K562 (cell line): ENCODE data around the gene FLAD1. TPM values are rescaled to one million over a fixed set of nuclear protein-coding genes. Genes with fewer than 3 reads are reported as not detected.

ENCODE experiments used
- ATAC-seq: fragments of 200-7000 bp; cut with Tn5 transposase; 3 replicates; pipeline ENCODE4 v1.9.1; 2020; ENCODE audit warnings: moderate library complexity
- BruUV-seq: library from RNA; stranded (reverse); fragments of 400-500 nt; replicated peaks from 2 replicates; lab custom pipeline; 2021; lab: Mats Ljungman, UMichigan
- CTCF ChIA-PET: fragments of 300-600 bp; formaldehyde crosslinking; extraction: SDS; loops from one replicate; lab custom pipeline; 2021; ENCODE audit warnings: low intra/inter-chr PET ratio; lab: Yijun Ruan, JAX
- POLR2A ChIA-PET: fragments of 300-600, 350-650 bp; sonication (Branson Sonifier 250); formaldehyde crosslinking; extraction: SDS; loops from one replicate; lab custom pipeline; 2021; ENCODE audit warnings: antibody characterized with exemption, inconsistent platforms; lab: Yijun Ruan, JAX
- DNase-seq, 4 experiments: peaks; one replicate each; pipeline versions ENCODE4 v3.0.0 to v3.0.0-alpha.2; 2011 to 2018; ENCODE audit warnings: low spot score in 3 of 4, mixed read lengths in 3 of 4; ENCODE audit errors: extremely low read depth in 1 of 4
- FAIRE-seq: peaks from 2 replicates; lab custom pipeline; 2011; peaks lifted over from hg19 to GRCh38; lab: Jason Lieb, UNC
- H2AFZ ChIP-seq: 2 replicates; pipeline ENCODE4 v1.6.0; 2011; ENCODE audit warnings: low read depth, low read length, control low read depth, inconsistent platforms
- H3K27ac ChIP-seq: fragments of 200-600 bp; 3 replicates; pipeline ENCODE4 v1.8.0; 2011; ENCODE audit warnings: low read depth, mild to moderate bottlenecking, control low read depth, inconsistent platforms, low read length, moderate library complexity, mixed read lengths; ENCODE audit errors: extremely low read depth
- H3K27me3 ChIP-seq, 2 experiments: fragments of 300-600 bp in 1 of 2; 2 replicates in 1 of 2; 3 replicates in 1 of 2; pipeline versions ENCODE4 v1.6.0 to v1.8.0; 2011; ENCODE audit warnings: inconsistent platforms in 2 of 2, low read length in 2 of 2, mild to moderate bottlenecking in 1 of 2, mixed read lengths in 1 of 2, moderate library complexity in 1 of 2; ENCODE audit not compliant: control insufficient read depth in 2 of 2, insufficient read depth in 2 of 2
- H3K36me3 ChIP-seq: fragments of 300-600 bp; 3 replicates; pipeline ENCODE4 v1.8.0; 2011; ENCODE audit warnings: mild to moderate bottlenecking, low read length, inconsistent platforms; ENCODE audit not compliant: control insufficient read depth, insufficient read depth
- H3K4me1 ChIP-seq, 2 experiments: fragments of 200-600 bp in 1 of 2; replicated peaks in 1 of 2; 2 replicates in 1 of 2; 3 replicates in 1 of 2; pipeline versions ENCODE4 v1.5.1 to v1.8.0; 2011; ENCODE audit warnings: inconsistent platforms in 2 of 2, low read length in 2 of 2, mild to moderate bottlenecking in 1 of 2, mixed read lengths in 1 of 2, moderate library complexity in 1 of 2; ENCODE audit not compliant: control insufficient read depth in 2 of 2, insufficient read depth in 2 of 2
- H3K4me2 ChIP-seq: 2 replicates; pipeline ENCODE4 v1.6.1; 2011; ENCODE audit warnings: low read length, control low read depth, inconsistent platforms, mixed read lengths; ENCODE audit not compliant: insufficient read depth
- H3K4me3 ChIP-seq: fragments of 200-600 bp; sonication (generic), shearing (Covaris generic); 2 replicates; pipeline ENCODE4 v1.5.1; 2016; ENCODE audit warnings: control low read depth, inconsistent platforms
- H3K79me2 ChIP-seq: fragments of 200-600 bp; 3 replicates; pipeline ENCODE4 v1.8.0; 2011; ENCODE audit warnings: low read length, inconsistent platforms; ENCODE audit not compliant: control insufficient read depth, insufficient read depth
- H3K9ac ChIP-seq, 2 experiments: 2 replicates each; pipeline versions ENCODE4 v1.6.0 to v1.6.1; 2011; ENCODE audit warnings: low read depth in 2 of 2, low read length in 2 of 2, control low read depth in 1 of 2, inconsistent platforms in 1 of 2, mild to moderate bottlenecking in 1 of 2, mixed read lengths in 1 of 2; ENCODE audit not compliant: insufficient read depth in 1 of 2
- H3K9me1 ChIP-seq: one replicate; pipeline ENCODE4 v1.6.0; 2011; ENCODE audit warnings: inconsistent platforms, mild to moderate bottlenecking, low read length, moderate library complexity; ENCODE audit not compliant: control insufficient read depth, insufficient read depth
- H3K9me3 ChIP-seq: replicated peaks from 2 replicates; pipeline ENCODE4 v1.5.1; 2011; ENCODE audit warnings: low read depth, low read length, inconsistent platforms; ENCODE audit not compliant: control insufficient read depth, insufficient read depth
- H4K20me1 ChIP-seq: replicated peaks from 2 replicates; pipeline ENCODE4 v1.6.1; 2011; ENCODE audit warnings: low read length, inconsistent platforms, mixed read lengths; ENCODE audit not compliant: control insufficient read depth, insufficient read depth
- POLR2G ChIP-seq: fragments of 200-400 bp; formaldehyde crosslinking; IDR thresholded peaks from 2 replicates; pipeline ENCODE4 v1.6.1; 2017; ENCODE audit warnings: low read depth, mild to moderate bottlenecking, antibody characterized with exemption, low read length, moderate library complexity
- RBFOX2 ChIP-seq: fragments of 200-400 bp; formaldehyde crosslinking; IDR thresholded peaks from 2 replicates; pipeline ENCODE4 v1.6.1; 2017; ENCODE audit warnings: low read depth, mild to moderate bottlenecking, low read length, moderate library complexity
- SRSF1 ChIP-seq: fragments of 200-400 bp; formaldehyde crosslinking; IDR thresholded peaks from 2 replicates; pipeline ENCODE4 v1.6.1; 2017; ENCODE audit warnings: mild to moderate bottlenecking, low read depth, low read length, moderate library complexity
- ZNF318 ChIP-seq, 2 experiments: fragments of 450-650 bp; IDR thresholded peaks; 2 replicates each; pipeline ENCODE4 v1.6.1; 2016; ENCODE audit warnings: mild to moderate bottlenecking in 2 of 2, borderline replicate concordance in 1 of 2, low read depth in 1 of 2, moderate library complexity in 1 of 2
- WGBS: fragments of 100-300 bp; shearing (Covaris generic); methylation state at CpG from one replicate; pipeline ENCODE4 v1.1.6; 2016; ENCODE audit warnings: low coverage, mixed read lengths; ENCODE audit not compliant: insufficient coverage; ENCODE audit errors: missing lambda C conversion rate; 5-methylcytosine and 5-hydroxymethylcytosine counted together
- in situ Hi-C: fragments of 300-500 bp; cut with MboI; formaldehyde crosslinking; loops from 4 replicates; pipeline ENCODE4 v1.15.0; 2018; ENCODE audit warnings: inconsistent platforms, mixed read lengths
- intact Hi-C: fragments of 100-400 bp; cut with micrococcal nuclease; formaldehyde crosslinking; loops from 2 replicates; pipeline ENCODE4 v1.14.2; 2022
- polyA plus RNA-seq, 8 experiments: library from polyadenylated mRNA; depleted of rRNA in 4 of 8; stranded (reverse) in 5 of 8; unstranded in 3 of 8; fragments of >200 nt; fragmentation: Nextera tagmentation in 2 of 8; fragmentation: Illumina TruSeq in 1 of 8; extraction: Ambion mirVana in 2 of 8; extraction: Trizol in 1 of 8; gene quantifications; 2 replicates each; pipeline versions ENCODE4 v1.2.1 to v1.2.3, GENCODE V29; 2011 to 2014; ENCODE audit warnings: inconsistent platforms in 1 of 8, missing spikeins in 1 of 8
- total RNA-seq, 7 experiments: library from RNA; depleted of rRNA in 6 of 7; stranded (reverse); fragments of >200 nt in 6 of 7; fragmentation: Illumina TruSeq in 2 of 7; extraction: Trizol in 2 of 7; gene quantifications; 2 replicates each; pipeline versions ENCODE4 v1.2.1 to v1.2.3, GENCODE V29; 2011 to 2021; ENCODE audit warnings: low replicate concordance in 1 of 7
- TF ChIP-seq, protein P1 (sequence below): fragments of 450-650 bp; IDR thresholded peaks from 2 replicates; pipeline ENCODE4 v1.6.1; 2014; ENCODE audit warnings: low read depth, mild to moderate bottlenecking, moderate library complexity, borderline replicate concordance
- TF ChIP-seq, protein P2 (sequence below): sonication (generic); formaldehyde crosslinking; IDR thresholded peaks from 2 replicates; pipeline ENCODE4 v1.8.1; 2023; ENCODE audit warnings: mild to moderate bottlenecking, missing genetic modification reagents

The FLAD1 gene
- total and polyA plus RNA-seq, 9 of the 15 experiments (the other 6 are each of a cell fraction or from before 2014, with no cell fraction given) = 24.9 to 85.8 (median 67.0) TPM

- no peak for TF ChIP-seq SRSF1
- TF ChIP-seq, protein P1, sequence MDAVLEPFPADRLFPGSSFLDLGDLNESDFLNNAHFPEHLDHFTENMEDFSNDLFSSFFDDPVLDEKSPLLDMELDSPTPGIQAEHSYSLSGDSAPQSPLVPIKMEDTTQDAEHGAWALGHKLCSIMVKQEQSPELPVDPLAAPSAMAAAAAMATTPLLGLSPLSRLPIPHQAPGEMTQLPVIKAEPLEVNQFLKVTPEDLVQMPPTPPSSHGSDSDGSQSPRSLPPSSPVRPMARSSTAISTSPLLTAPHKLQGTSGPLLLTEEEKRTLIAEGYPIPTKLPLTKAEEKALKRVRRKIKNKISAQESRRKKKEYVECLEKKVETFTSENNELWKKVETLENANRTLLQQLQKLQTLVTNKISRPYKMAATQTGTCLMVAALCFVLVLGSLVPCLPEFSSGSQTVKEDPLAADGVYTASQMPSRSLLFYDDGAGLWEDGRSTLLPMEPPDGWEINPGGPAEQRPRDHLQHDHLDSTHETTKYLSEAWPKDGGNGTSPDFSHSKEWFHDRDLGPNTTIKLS = no peak
Measured at GRCh38 chr1:155013632-155014031, 30.5 kb downstream of the FLAD1 start (continued).

GRCh38 chr1:155014709-155015508, 31.8 kb downstream of the FLAD1 start:
- BruUV-seq = no TSS peak

More at GRCh38 chr1:155014709-155015508, 31.8 kb downstream of the FLAD1 start:
- FAIRE-seq = no peak
- WGBS = 91% methylated on average over 24 of the region's 31 CpGs
- POLR2A ChIA-PET = interaction anchor here (0.6 to 2.4 kb wide), 6 partner anchors 14 to 149 kb away, joined by 3 to 8 read pairs (median 5); partner anchors contain the start of genes LENEP and PYGO2
- peaks cover 52 to 81% of the 10 kb centered on the region in 2 experiments for H3K4me1 ChIP-seq
- no peak overlapping the region for H3K9ac ChIP-seq
- in situ Hi-C loops (no loop called here), intact Hi-C loops (no loop called here)
- no peaks in the 10 kb centered on the region; the same call in 1 of the 2 replicates for H4K20me1 ChIP-seq
- H2AFZ ChIP-seq = no peak overlapping the region
- no peak for ATAC-seq
- H3K4me3 ChIP-seq = no peak overlapping the region
- CTCF ChIA-PET = no interaction called here
- H3K36me3 ChIP-seq = peaks cover 67% of the 10 kb centered on the region; the same call in 2 of the 3 replicates
- no peak for DNase-seq
- no peaks in the 10 kb centered on the region for H3K9me3 ChIP-seq
- peaks cover 37% of the 10 kb centered on the region for H3K79me2 ChIP-seq
- H3K4me2 ChIP-seq = no peak overlapping the region
- no peak overlapping the region for H3K27ac ChIP-seq
- H3K27me3 ChIP-seq = no peaks in the 10 kb centered on the region
- H3K9me1 ChIP-seq = no peaks in the 10 kb centered on the region
- TF ChIP-seq POLR2G (peak; percentile 44), ZNF318 (IDR thresholded peaks at IDR 0.05; ENCODE audit: borderline replicate concordance in 1 of 2, low read depth in 1 of 2) (no peak), RBFOX2 (peak; percentile 58; the same call in 1 of the 2 replicates)
- TF ChIP-seq, protein P2, sequence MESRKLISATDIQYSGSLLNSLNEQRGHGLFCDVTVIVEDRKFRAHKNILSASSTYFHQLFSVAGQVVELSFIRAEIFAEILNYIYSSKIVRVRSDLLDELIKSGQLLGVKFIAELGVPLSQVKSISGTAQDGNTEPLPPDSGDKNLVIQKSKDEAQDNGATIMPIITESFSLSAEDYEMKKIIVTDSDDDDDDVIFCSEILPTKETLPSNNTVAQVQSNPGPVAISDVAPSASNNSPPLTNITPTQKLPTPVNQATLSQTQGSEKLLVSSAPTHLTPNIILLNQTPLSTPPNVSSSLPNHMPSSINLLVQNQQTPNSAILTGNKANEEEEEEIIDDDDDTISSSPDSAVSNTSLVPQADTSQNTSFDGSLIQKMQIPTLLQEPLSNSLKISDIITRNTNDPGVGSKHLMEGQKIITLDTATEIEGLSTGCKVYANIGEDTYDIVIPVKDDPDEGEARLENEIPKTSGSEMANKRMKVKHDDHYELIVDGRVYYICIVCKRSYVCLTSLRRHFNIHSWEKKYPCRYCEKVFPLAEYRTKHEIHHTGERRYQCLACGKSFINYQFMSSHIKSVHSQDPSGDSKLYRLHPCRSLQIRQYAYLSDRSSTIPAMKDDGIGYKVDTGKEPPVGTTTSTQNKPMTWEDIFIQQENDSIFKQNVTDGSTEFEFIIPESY = peak; percentile 99
- TF ChIP-seq, all 486 proteins: peak for 3
